ENCODE data around the gene PKHD1.

- TF ChIP-seq ZNF878 (CRISPR knock-in tag; IDR thresholded peaks at IDR 0.05) (no peak), ZBTB38 (CRISPR knock-in tag; IDR thresholded peaks at IDR 0.05) (no peak), POLR2A (IDR thresholded peaks at IDR 0.05; ENCODE audit: insufficient read depth in 1 of 2, low read depth in 2 of 2, low read length in 2 of 2) (no peak), GABPB1 (CRISPR knock-in tag; IDR thresholded peaks at IDR 0.05) (no peak), GABPA (IDR thresholded peaks at IDR 0.05; ENCODE audit: low read depth, low read length) (no peak), GABPA (CRISPR knock-in tag; IDR thresholded peaks at IDR 0.05; ENCODE audit: low read depth) (no peak), HMG20A (CRISPR knock-in tag; IDR thresholded peaks at IDR 0.05; ENCODE audit: borderline replicate concordance) (no peak), MAZ (IDR thresholded peaks at IDR 0.05; ENCODE audit: borderline replicate concordance, low read depth, low read length) (no peak), MAZ (CRISPR knock-in tag; IDR thresholded peaks at IDR 0.05; ENCODE audit: low read depth) (no peak)
- TF ChIP-seq, protein P1, sequence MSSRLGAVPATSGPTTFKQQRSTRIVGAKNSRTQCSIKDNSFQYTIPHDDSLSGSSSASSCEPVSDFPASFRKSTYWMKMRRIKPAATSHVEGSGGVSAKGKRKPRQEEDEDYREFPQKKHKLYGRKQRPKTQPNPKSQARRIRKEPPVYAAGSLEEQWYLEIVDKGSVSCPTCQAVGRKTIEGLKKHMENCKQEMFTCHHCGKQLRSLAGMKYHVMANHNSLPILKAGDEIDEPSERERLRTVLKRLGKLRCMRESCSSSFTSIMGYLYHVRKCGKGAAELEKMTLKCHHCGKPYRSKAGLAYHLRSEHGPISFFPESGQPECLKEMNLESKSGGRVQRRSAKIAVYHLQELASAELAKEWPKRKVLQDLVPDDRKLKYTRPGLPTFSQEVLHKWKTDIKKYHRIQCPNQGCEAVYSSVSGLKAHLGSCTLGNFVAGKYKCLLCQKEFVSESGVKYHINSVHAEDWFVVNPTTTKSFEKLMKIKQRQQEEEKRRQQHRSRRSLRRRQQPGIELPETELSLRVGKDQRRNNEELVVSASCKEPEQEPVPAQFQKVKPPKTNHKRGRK (CRISPR knock-in tag; IDR thresholded peaks at IDR 0.05) = no peak
Measured at GRCh38 chr6:51777618-51778017, 309.8 kb downstream of the PKHD1 start.

Data from HepG2 (cell line).